Psoas muscle (tissue), 8 donors: ENCODE results near the gene P2RX3. TPM values are rescaled to one million over a fixed set of nuclear protein-coding genes. Genes with fewer than 3 reads are reported as not detected.

ENCODE experiments used
- ATAC-seq, 4 donors: fragments of 200-7000 bp; cut with Tn5 transposase; one replicate each; pipeline ENCODE4 v1.9.1; 2020; ENCODE audit warnings: moderate library complexity in 3 of 4, mild to moderate bottlenecking in 2 of 4
- DNase-seq, 2 donors: peaks; one replicate each; pipeline ENCODE4 v3.0.0-alpha.2; 2020
- H3K27ac ChIP-seq: fragments of 200-600 bp; one replicate; pipeline ENCODE4 v1.8.0; 2022
- H3K27me3 ChIP-seq, 3 donors: fragments of 200-600 bp in 1 of 3; one replicate each; pipeline versions ENCODE4 v1.6.1 to v1.8.0; 2013 to 2022; ENCODE audit warnings: low read length in 2 of 3, mild to moderate bottlenecking in 2 of 3, moderate library complexity in 1 of 3; ENCODE audit not compliant: insufficient read depth in 3 of 3
- H3K36me3 ChIP-seq, 2 donors: fragments of 200-600 bp in 1 of 2; one replicate each; pipeline versions ENCODE4 v1.6.1 to v1.8.0; 2013 to 2022; ENCODE audit warnings: low read depth in 1 of 2, mild to moderate bottlenecking in 1 of 2, moderate library complexity in 1 of 2; ENCODE audit not compliant: insufficient read depth in 1 of 2
- H3K4me1 ChIP-seq: fragments of 200-600 bp; one replicate; pipeline ENCODE4 v1.8.0; 2022
- H3K4me3 ChIP-seq: fragments of 200-600 bp; one replicate; pipeline ENCODE4 v1.8.0; 2022; ENCODE audit warnings: mild to moderate bottlenecking
- H3K9me3 ChIP-seq: fragments of 200-600 bp; one replicate; pipeline ENCODE4 v1.8.0; 2022
- CTCF ChIP-seq: fragments of 200-600 bp; IDR thresholded peaks from one replicate; pipeline ENCODE4 v1.8.0; 2022; ENCODE audit warnings: antibody characterized with exemption
- WGBS, 3 donors: extraction: QIAGEN DNeasy Blood & Tissue Kit; methylation state at CpG; one replicate each; pipeline versions ENCODE4 v1.1.6 to v1.1.7; 2013; 5-methylcytosine and 5-hydroxymethylcytosine counted together
- intact Hi-C, 2 donors: fragments of 100-400 bp; cut with DNase I; formaldehyde crosslinking; loops; one replicate each; pipeline versions ENCODE4 v1.11.0 to v1.14.2; 2022
- polyA plus RNA-seq, 3 donors: library from polyadenylated mRNA; stranded (reverse); fragments of 200-250 nt; gene quantifications; one replicate each; pipeline ENCODE4 v1.2.3, GENCODE V29; 2013
- total RNA-seq, 4 donors: library from RNA; stranded (reverse); fragmentation: NEBNext Ultra II Directional in 2 of 4; extraction: Animal tissue kit (Norgen Biotek cat#: 25700) in 2 of 4; gene quantifications; one replicate each; pipeline versions ENCODE4 v1.2.1 to v1.2.4, GENCODE V29; 2021 to 2023
- donor health status: healthy with polysubstance abuse.
- donor health status: DM: no; HTN: no; CAD: no; lungs with moderate emphysema.
- donor health status: Bipolar disorder and iron deficiency.
- donor health status: healthy.
- donor health status: DM: yes; HTN: yes; CAD: no.
- donor health status: DM: no; HTN: no; CAD: no.
- donor health status: DM: no; HTN: no; CAD: no.
- donor health status: DM: yes; HTN: yes; CAD: no.

The P2RX3 gene
- total and polyA plus RNA-seq, 7 donors, result 0.21 to 0.90 (median 0.40) TPM

- Histone ChIP-seq H3K27ac (peak overlapping the region; percentile 92), H3K27me3 (no peaks in the 10 kb centered on the region), H3K36me3 (peaks cover 0 to 47% of the 10 kb centered on the region in 2 donors), H3K9me3 (no peaks in the 10 kb centered on the region), H3K4me3 (peak overlapping the region; percentile 68), H3K4me1 (peaks cover 65% of the 10 kb centered on the region)
- 54 to 73% (median 63%) methylated on average over 24 of the region's 24 CpGs for WGBS, 3 donors
- DNase-seq, result peak in 1 of 2 donors; percentile 51
- intact Hi-C loops, result no loop called here
- no peak for TF ChIP-seq CTCF
- no peak for ATAC-seq
Measured at GRCh38 chr11:57309106-57310059, 28.8 kb upstream of the P2RX3 start.

- H3K27me3 ChIP-seq, result no peaks in the 10 kb centered on the region
- WGBS, 3 donors, result 37 to 54% (median 40%) methylated on average over 6 of the region's 6 CpGs
- H3K9me3 ChIP-seq, result no peaks in the 10 kb centered on the region
- H3K36me3 ChIP-seq, result peaks cover 0 to 51% of the 10 kb centered on the region in 2 donors
- ATAC-seq (no peak), DNase-seq (peak in 1 of 2 donors; percentile 64)
- intact Hi-C loops, result no loop called here
- no peak for TF ChIP-seq CTCF
- peaks cover 65% of the 10 kb centered on the region for H3K4me1 ChIP-seq
- peak overlapping the region; percentile 68 for H3K4me3 ChIP-seq
- H3K27ac ChIP-seq, result peak overlapping the region; percentile 92
Measured at GRCh38 chr11:57310091-57310490, 28.1 kb upstream of the P2RX3 start.

GRCh38 chr11:57310630-57311086, 27.5 kb upstream of the P2RX3 start:
- Histone ChIP-seq H3K4me1 (peaks cover 63% of the 10 kb centered on the region), H3K4me3 (peak overlapping the region; percentile 68), H3K9me3 (no peaks in the 10 kb centered on the region), H3K27ac (peak overlapping the region; percentile 92), H3K27me3 (no peaks in the 10 kb centered on the region), H3K36me3 (peaks cover 0 to 53% of the 10 kb centered on the region in 2 donors)
- no peak for DNase-seq
- TF ChIP-seq CTCF, result no peak
- ATAC-seq, result peak in 3 of 4 donors; percentile 5 to 13 (median 9)
- 18 to 25% (median 19%) methylated on average over 6 of the region's 6 CpGs for WGBS, 3 donors
- intact Hi-C loops, result no loop called here

- DNase-seq (peak; percentile 97 to 99), ATAC-seq (peak; percentile 89 to 95 (median 90))
- Histone ChIP-seq H3K27ac (peak overlapping the region; percentile 92), H3K4me3 (peak overlapping the region; percentile 68), H3K4me1 (peaks cover 61% of the 10 kb centered on the region), H3K36me3 (peaks cover 0 to 55% of the 10 kb centered on the region in 2 donors), H3K9me3 (no peaks in the 10 kb centered on the region), H3K27me3 (no peaks in the 10 kb centered on the region)
- intact Hi-C loops, result no loop called here
- WGBS, 3 donors, result 0 to 1% (median 1%) methylated on average over 29 to 31 of the region's 31 CpGs
- TF ChIP-seq CTCF, result no peak
Measured at GRCh38 chr11:57311109-57311936, 26.8 kb upstream of the P2RX3 start.
